ENCODE data around the gene SRMS. TPM values are rescaled to one million over a fixed set of nuclear protein-coding genes. Genes with fewer than 3 reads are reported as not detected.

Gene SRMS
- total RNA-seq, 6 donors from 2014 or later: not detected

- ATAC-seq (ENCODE audit: low FRiP score in 2 of 2) (peak; percentile 1 to 3), DNase-seq (no peak)
- H3K9me3 ChIP-seq: no peaks in the 10 kb centered on the region
- H3K4me3 ChIP-seq: no peak overlapping the region
- WGBS, 2 donors: 58 to 93% methylated on average over 7 to 21 of the region's 22 CpGs
- H3K4me1 ChIP-seq: peaks cover 0 to 29% (median 17%) of the 10 kb centered on the region in 4 donors
- H3K27me3 ChIP-seq: no peaks in the 10 kb centered on the region
- TF ChIP-seq CTCF (IDR thresholded peaks at IDR 0.05) (no peak), POLR2AphosphoS5 (IDR thresholded peaks at IDR 0.05) (no peak), EP300 (IDR thresholded peaks at IDR 0.05) (no peak), POLR2A (IDR thresholded peaks at IDR 0.05) (no peak)
- peak overlapping the region in 2 of 4 donors; percentile 74 to 80 for H3K27ac ChIP-seq
- H3K36me3 ChIP-seq: peaks cover 25 to 65% (median 45%) of the 10 kb centered on the region in 4 donors
Observed at GRCh38 chr20:63567136-63567385, 19.5 kb upstream of the SRMS start.

GRCh38 chr20:63566395-63567135, 19.0 kb upstream of the SRMS start:
- Histone ChIP-seq H3K9me3 (no peaks in the 10 kb centered on the region), H3K4me3 (no peak overlapping the region), H3K4me1 (peaks cover 0 to 29% (median 17%) of the 10 kb centered on the region in 4 donors), H3K36me3 (peaks cover 29 to 68% (median 47%) of the 10 kb centered on the region in 4 donors), H3K27ac (peak overlapping the region in 1 of 4 donors; percentile 74), H3K27me3 (no peaks in the 10 kb centered on the region)
- ATAC-seq (ENCODE audit: low FRiP score in 2 of 2) (no peak), DNase-seq (peak in 1 of 2 donors; percentile 80)
- no peak for TF ChIP-seq POLR2A (IDR thresholded peaks at IDR 0.05)
- TF ChIP-seq POLR2AphosphoS5 (IDR thresholded peaks at IDR 0.05): no peak
- no peak for TF ChIP-seq CTCF (IDR thresholded peaks at IDR 0.05)
- no peak for TF ChIP-seq EP300 (IDR thresholded peaks at IDR 0.05)
- 92 to 96% methylated on average over 14 to 46 of the region's 46 CpGs for WGBS, 2 donors

- 95 to 97% methylated on average over 22 to 38 of the region's 43 CpGs for WGBS, 2 donors
- Histone ChIP-seq H3K9me3 (no peaks in the 10 kb centered on the region), H3K36me3 (peaks cover 29 to 75% (median 54%) of the 10 kb centered on the region in 4 donors), H3K4me1 (peaks cover 0 to 29% (median 17%) of the 10 kb centered on the region in 4 donors), H3K4me3 (no peak overlapping the region), H3K27me3 (no peaks in the 10 kb centered on the region), H3K27ac (no peak overlapping the region)
- TF ChIP-seq POLR2A (IDR thresholded peaks at IDR 0.05) (no peak), EP300 (IDR thresholded peaks at IDR 0.05) (no peak), POLR2AphosphoS5 (IDR thresholded peaks at IDR 0.05) (no peak), CTCF (IDR thresholded peaks at IDR 0.05) (no peak)
- DNase-seq: peak in 1 of 2 donors; percentile 78
- ATAC-seq (ENCODE audit: low FRiP score in 2 of 2): no peak
Observed at GRCh38 chr20:63565699-63566335, 18.3 kb upstream of the SRMS start.

GRCh38 chr20:63565021-63565698, 17.6 kb upstream of the SRMS start:
- Histone ChIP-seq H3K27ac (no peak overlapping the region), H3K9me3 (no peaks in the 10 kb centered on the region), H3K27me3 (no peaks in the 10 kb centered on the region), H3K36me3 (peaks cover 34 to 78% (median 60%) of the 10 kb centered on the region in 4 donors), H3K4me1 (peaks cover 0 to 29% (median 17%) of the 10 kb centered on the region in 4 donors), H3K4me3 (no peak overlapping the region)
- WGBS, 2 donors: 97% methylated on average over 42 to 61 of the region's 61 CpGs
- no peak for TF ChIP-seq EP300 (IDR thresholded peaks at IDR 0.05)
- no peak for TF ChIP-seq POLR2AphosphoS5 (IDR thresholded peaks at IDR 0.05)
- TF ChIP-seq CTCF (IDR thresholded peaks at IDR 0.05): no peak
- no peak for TF ChIP-seq POLR2A (IDR thresholded peaks at IDR 0.05)
- DNase-seq (peak in 1 of 2 donors; percentile 85), ATAC-seq (ENCODE audit: low FRiP score in 2 of 2) (no peak)
